Parathyroid adenoma (tissue), 2 donors: ENCODE data around the gene EEIG1.

Experiments used
- H2AFZ ChIP-seq: fragments of 300-600 bp; sonication (generic); one replicate; pipeline ENCODE4 v1.7.0; 2017; ENCODE audit warnings: antibody characterized with exemption, mild to moderate bottlenecking
- H3K27ac ChIP-seq: fragments of 300-600 bp; sonication (generic); one replicate; pipeline ENCODE4 v1.7.0; 2017
- H3K27me3 ChIP-seq: fragments of 300-600 bp; sonication (generic); one replicate; pipeline ENCODE4 v1.7.0; 2017; ENCODE audit warnings: low read length; ENCODE audit not compliant: control insufficient read depth, insufficient read depth
- H3K36me3 ChIP-seq: fragments of 300-600 bp; sonication (generic); one replicate; pipeline ENCODE4 v1.7.0; 2017; ENCODE audit warnings: low read length; ENCODE audit not compliant: control insufficient read depth, insufficient read depth
- H3K4me1 ChIP-seq: fragments of 300-600 bp; sonication (generic); one replicate; pipeline ENCODE4 v1.7.0; 2017; ENCODE audit warnings: control low read depth
- H3K4me2 ChIP-seq: fragments of 300-600 bp; sonication (generic); one replicate; pipeline ENCODE4 v1.7.0; 2017; ENCODE audit warnings: low read length
- H3K4me3 ChIP-seq: fragments of 300-600 bp; sonication (generic); one replicate; pipeline ENCODE4 v1.7.0; 2017; ENCODE audit warnings: low read depth, low read length
- H3K79me2 ChIP-seq: fragments of 300-600 bp; sonication (generic); one replicate; pipeline ENCODE4 v1.7.0; 2017; ENCODE audit warnings: control low read depth
- H3K9ac ChIP-seq: fragments of 300-600 bp; sonication (generic); one replicate; pipeline ENCODE4 v1.7.0; 2017; ENCODE audit warnings: mild to moderate bottlenecking
- H3K9me3 ChIP-seq: fragments of 300-600 bp; sonication (generic); one replicate; pipeline ENCODE4 v1.7.0; 2017; ENCODE audit warnings: low read length; ENCODE audit not compliant: control insufficient read depth
- TF ChIP-seq, protein P1 (sequence below): fragments of 300-600 bp; sonication (generic); IDR thresholded peaks from one replicate; pipeline ENCODE4 v1.7.0; 2017; ENCODE audit warnings: antibody characterized with exemption, mild to moderate bottlenecking
- donor health status: primary hyperparathyroidism.

EEIG1 gene

DNA sequence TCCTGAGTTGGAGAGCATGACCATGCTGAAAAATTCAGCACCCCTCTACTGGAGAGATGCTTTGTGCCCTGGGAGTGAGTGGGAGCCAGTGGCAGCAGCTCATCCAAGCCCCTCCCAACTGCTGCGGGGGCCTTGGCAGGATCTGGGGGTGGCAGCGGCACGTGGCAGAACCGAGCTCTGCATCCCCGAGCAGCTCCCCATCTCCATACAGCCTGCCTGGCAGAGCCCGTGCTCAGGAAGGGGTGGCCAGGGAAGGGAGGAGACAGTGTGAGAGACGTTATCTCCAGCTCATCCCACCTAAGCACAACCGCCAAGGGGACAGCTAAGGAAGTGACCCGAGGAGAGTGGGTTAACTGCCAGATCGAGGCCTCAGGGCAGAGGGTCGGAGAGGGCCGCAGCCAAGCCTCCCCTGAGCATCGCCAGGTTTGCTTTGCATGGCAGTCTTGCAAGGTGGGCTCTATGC lies 25.9 kb downstream of the EEIG1 start:
- no peak overlapping the region for H3K4me3 ChIP-seq
- no peaks in the 10 kb centered on the region for H3K36me3 ChIP-seq
- H2AFZ ChIP-seq = no peak overlapping the region
- H3K27me3 ChIP-seq = no peaks in the 10 kb centered on the region
- H3K9ac ChIP-seq = no peak overlapping the region
- peaks cover 9% of the 10 kb centered on the region for H3K4me1 ChIP-seq
- H3K4me2 ChIP-seq = no peak overlapping the region
- H3K27ac ChIP-seq = peak overlapping the region; percentile 11
- TF ChIP-seq, protein P1, sequence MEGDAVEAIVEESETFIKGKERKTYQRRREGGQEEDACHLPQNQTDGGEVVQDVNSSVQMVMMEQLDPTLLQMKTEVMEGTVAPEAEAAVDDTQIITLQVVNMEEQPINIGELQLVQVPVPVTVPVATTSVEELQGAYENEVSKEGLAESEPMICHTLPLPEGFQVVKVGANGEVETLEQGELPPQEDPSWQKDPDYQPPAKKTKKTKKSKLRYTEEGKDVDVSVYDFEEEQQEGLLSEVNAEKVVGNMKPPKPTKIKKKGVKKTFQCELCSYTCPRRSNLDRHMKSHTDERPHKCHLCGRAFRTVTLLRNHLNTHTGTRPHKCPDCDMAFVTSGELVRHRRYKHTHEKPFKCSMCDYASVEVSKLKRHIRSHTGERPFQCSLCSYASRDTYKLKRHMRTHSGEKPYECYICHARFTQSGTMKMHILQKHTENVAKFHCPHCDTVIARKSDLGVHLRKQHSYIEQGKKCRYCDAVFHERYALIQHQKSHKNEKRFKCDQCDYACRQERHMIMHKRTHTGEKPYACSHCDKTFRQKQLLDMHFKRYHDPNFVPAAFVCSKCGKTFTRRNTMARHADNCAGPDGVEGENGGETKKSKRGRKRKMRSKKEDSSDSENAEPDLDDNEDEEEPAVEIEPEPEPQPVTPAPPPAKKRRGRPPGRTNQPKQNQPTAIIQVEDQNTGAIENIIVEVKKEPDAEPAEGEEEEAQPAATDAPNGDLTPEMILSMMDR = no peak
- peaks cover 43% of the 10 kb centered on the region for H3K79me2 ChIP-seq
- no peaks in the 10 kb centered on the region for H3K9me3 ChIP-seq

DNA sequence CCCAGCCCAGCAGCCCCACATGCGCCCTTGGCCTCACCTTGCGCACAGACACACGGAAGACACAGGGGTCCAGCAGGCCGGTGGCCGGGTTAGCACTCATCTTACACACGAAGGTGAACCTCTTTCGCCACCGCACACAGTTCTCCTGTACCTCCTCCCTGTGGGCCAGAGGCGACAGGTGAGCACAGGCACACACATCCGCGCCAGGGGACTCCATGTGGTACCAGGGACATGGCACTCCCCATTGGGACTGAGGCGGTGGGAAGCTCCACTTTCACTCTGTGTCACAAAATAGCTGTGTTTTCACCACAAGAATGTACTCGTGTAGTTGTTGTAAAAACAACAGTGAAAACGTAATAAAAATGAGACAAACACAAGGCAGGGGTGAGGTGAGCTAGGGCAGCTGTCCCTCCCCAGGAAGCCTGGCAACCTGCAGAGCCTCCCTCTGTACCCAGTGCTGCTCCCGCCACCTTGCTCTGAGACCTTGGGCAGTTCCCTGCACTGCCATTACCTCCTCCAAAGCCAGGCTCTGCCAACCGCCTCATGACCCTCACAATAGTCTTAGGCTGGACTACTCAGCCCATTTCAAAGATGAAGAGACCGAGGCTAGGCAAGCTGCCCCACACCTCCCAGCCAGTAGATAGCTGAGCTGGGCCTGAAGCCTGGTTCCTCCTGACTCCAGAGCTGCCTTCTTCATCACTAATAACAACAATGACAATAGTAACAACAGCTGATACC lies 26.9 kb downstream of the EEIG1 start:
- H3K9ac ChIP-seq = no peak overlapping the region
- H3K36me3 ChIP-seq = no peaks in the 10 kb centered on the region
- H3K9me3 ChIP-seq = no peaks in the 10 kb centered on the region
- H2AFZ ChIP-seq = no peak overlapping the region
- no peaks in the 10 kb centered on the region for H3K27me3 ChIP-seq
- no peak overlapping the region for H3K4me2 ChIP-seq
- peaks cover 43% of the 10 kb centered on the region for H3K79me2 ChIP-seq
- H3K27ac ChIP-seq = no peak overlapping the region
- no peak overlapping the region for H3K4me3 ChIP-seq
- peaks cover 9% of the 10 kb centered on the region for H3K4me1 ChIP-seq
- TF ChIP-seq, protein P1 = no peak

DNA sequence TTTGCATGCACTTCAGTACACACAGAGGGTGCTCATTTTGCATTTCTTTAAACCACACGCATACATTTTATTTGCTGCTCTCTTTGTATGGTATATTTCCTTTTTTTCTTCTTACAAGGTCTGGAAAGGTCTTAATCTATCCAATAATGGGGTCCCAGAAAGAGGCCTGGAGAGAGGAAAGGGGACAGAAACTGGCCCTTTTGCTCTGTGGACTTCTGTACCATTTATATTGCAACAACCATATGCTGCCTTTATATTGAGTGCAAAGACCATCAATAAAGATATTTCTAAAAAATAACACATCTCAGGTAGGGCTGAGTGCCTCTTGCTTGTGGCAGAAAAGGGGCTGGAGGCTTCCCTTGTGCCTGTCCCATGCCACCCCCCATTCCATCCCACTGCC lies 27.6 kb downstream of the EEIG1 start:
- Histone ChIP-seq H2AFZ (no peak overlapping the region), H3K9me3 (no peaks in the 10 kb centered on the region), H3K9ac (no peak overlapping the region), H3K4me1 (peaks cover 9% of the 10 kb centered on the region), H3K4me3 (no peak overlapping the region), H3K79me2 (peaks cover 43% of the 10 kb centered on the region), H3K27ac (no peak overlapping the region), H3K27me3 (no peaks in the 10 kb centered on the region), H3K36me3 (no peaks in the 10 kb centered on the region), H3K4me2 (no peak overlapping the region)
- TF ChIP-seq, protein P1 = no peak

DNA sequence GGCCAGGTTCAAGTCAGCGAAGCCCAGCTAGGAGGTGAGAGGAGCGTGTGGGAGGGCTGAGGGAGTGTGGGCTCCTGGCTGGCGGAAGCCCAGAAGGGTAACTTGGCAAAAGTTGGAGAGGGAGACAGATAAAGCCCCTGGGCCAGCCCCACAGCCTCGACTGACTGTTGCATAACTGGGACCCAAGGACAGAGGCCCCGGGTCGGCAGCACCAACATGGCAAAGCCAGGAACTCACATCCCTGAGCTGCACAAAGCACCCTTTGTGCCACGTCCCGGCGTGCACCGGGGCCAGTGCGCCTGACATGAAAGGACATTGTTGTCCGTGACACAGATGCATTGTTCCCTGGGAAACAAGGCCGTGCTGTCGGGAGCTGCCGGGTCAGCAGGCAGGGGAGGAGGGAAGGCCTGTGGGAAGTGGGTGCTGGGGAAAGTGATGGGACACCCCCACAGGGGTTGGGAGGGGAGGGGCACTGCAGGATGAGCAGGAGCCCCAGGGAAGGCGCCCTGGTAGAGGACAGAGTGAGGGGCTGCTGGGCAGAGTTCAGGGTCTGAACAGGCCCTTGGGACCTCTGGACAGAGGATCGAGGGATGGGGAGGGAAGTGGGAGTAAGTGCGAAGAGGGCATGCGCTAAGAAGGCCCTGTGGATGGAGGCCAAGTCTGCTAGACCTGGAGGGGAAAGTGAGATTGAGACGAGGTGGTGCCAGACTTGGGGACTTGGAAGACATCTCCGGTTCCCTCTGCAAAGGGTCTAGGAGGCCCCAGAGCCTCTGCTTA lies 30.1 kb downstream of the EEIG1 start:
- Histone ChIP-seq H3K4me1 (peaks cover 6% of the 10 kb centered on the region), H3K27ac (no peak overlapping the region), H2AFZ (no peak overlapping the region), H3K9ac (no peak overlapping the region), H3K79me2 (peaks cover 31% of the 10 kb centered on the region), H3K4me2 (no peak overlapping the region), H3K4me3 (no peak overlapping the region), H3K9me3 (no peaks in the 10 kb centered on the region), H3K36me3 (no peaks in the 10 kb centered on the region), H3K27me3 (no peaks in the 10 kb centered on the region)
- TF ChIP-seq, protein P1 = no peak
